ENCODE results near the gene VCP. TPM values are rescaled to one million over a fixed set of nuclear protein-coding genes. Genes with fewer than 3 reads are reported as not detected.

Gene VCP
- total RNA-seq, 1 experiment from 2014 or later = 200 TPM

DNA sequence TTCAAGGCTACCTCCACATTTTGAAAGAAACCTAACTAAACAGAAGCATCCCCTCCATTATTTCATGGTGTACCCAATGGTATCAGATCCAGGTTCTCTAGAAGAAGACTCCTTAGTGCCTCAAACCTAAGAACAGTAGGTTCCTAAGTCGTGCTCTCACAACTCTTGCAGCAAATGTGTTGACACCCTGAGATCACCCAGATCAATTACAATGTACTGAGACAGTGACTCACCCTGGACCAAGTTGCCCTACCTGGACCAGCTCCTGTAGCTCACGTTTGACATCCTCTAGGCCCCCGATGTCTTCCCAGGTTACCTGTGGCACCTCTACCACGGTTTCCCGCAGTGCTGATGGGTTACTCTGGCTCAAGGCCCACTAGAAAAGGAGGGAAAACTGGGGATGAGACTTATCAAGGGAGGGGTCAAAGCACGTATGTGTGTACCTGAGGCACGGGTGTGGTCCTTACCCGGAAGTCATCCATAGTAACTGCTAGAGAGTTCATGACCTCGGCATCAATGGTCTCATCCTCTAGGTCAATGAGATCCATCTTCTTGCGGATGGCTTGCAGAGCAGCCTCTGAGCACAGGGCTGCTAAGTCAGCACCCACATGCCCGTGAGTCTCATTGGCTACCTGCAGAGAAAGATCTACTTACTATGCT, 11.7 kb downstream of the VCP start:
- Histone ChIP-seq H3K4me1 (replicated peaks; ENCODE audit: insufficient read depth) (no peaks in the 10 kb centered on the region), H3K4me3 (no peak overlapping the region), H3K4me2 (no peak overlapping the region), H3K9me2 (ENCODE audit: insufficient read depth) (no peaks in the 10 kb centered on the region), H3F3A (ENCODE audit: insufficient read depth, low read depth) (peaks cover 15% of the 10 kb centered on the region; the same call in 1 of the 2 replicates), H3K79me2 (ENCODE audit: low read depth) (peaks cover 4% of the 10 kb centered on the region; the same call in 1 of the 2 replicates), H2AFZ (no peak overlapping the region), H3K36me3 (ENCODE audit: low read depth) (peaks cover 36% of the 10 kb centered on the region), H3K27me3 (ENCODE audit: insufficient read depth, low read depth) (no peaks in the 10 kb centered on the region), H3K9me3 (ENCODE audit: insufficient read depth, low read depth) (no peaks in the 10 kb centered on the region), H4K20me1 (ENCODE audit: insufficient read depth) (peaks cover 14% of the 10 kb centered on the region), H3K27ac (no peak overlapping the region)
- TF ChIP-seq, protein P1, sequence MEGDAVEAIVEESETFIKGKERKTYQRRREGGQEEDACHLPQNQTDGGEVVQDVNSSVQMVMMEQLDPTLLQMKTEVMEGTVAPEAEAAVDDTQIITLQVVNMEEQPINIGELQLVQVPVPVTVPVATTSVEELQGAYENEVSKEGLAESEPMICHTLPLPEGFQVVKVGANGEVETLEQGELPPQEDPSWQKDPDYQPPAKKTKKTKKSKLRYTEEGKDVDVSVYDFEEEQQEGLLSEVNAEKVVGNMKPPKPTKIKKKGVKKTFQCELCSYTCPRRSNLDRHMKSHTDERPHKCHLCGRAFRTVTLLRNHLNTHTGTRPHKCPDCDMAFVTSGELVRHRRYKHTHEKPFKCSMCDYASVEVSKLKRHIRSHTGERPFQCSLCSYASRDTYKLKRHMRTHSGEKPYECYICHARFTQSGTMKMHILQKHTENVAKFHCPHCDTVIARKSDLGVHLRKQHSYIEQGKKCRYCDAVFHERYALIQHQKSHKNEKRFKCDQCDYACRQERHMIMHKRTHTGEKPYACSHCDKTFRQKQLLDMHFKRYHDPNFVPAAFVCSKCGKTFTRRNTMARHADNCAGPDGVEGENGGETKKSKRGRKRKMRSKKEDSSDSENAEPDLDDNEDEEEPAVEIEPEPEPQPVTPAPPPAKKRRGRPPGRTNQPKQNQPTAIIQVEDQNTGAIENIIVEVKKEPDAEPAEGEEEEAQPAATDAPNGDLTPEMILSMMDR (conservative IDR thresholded peaks at IDR 0.05) = no peak
- no peak for TF ChIP-seq EZH2 (IDR thresholded peaks at IDR 0.05; ENCODE audit: low read depth)
- ChIA-PET POLR2A (ENCODE audit: unreplicated experiment) (no interaction called here), CTCF (no interaction called here)
- BruUV-seq (replicated peaks) = no TSS peak
- no peak for DNase-seq
- intact Hi-C loops (cut with micrococcal nuclease; ENCODE audit: unreplicated experiment) = no loop called here

DNA sequence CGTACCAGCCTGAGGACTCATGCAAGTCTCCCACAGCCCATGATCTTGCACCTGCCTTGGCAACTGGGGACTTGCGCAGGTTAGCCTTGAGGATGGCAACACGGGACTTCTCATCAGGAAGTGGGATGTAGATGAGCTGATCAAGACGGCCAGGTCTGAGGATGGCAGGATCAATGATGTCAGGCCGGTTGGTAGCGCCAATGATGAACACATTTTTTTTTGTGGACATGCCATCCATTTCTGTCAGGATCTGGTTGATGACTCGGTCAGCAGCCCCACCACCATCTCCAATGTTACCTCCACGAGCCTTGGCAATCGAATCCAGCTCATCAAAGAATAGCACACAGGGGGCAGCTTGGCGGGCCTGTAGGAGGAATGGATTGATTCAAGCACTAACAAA, 13.0 kb downstream of the VCP start:
- intact Hi-C loops (cut with micrococcal nuclease; ENCODE audit: unreplicated experiment) = no loop called here
- H3K4me3 ChIP-seq = no peak overlapping the region
- ChIA-PET POLR2A (ENCODE audit: unreplicated experiment) (no interaction called here), CTCF (no interaction called here)
- no peaks in the 10 kb centered on the region for H3K9me2 ChIP-seq (ENCODE audit: insufficient read depth)
- H3K4me2 ChIP-seq = no peak overlapping the region
- peaks cover 9% of the 10 kb centered on the region for H4K20me1 ChIP-seq (ENCODE audit: insufficient read depth)
- H3K9me3 ChIP-seq (ENCODE audit: insufficient read depth, low read depth) = no peaks in the 10 kb centered on the region
- H3K27me3 ChIP-seq (ENCODE audit: insufficient read depth, low read depth) = no peaks in the 10 kb centered on the region
- H3K36me3 ChIP-seq (ENCODE audit: low read depth) = peaks cover 25% of the 10 kb centered on the region
- H2AFZ ChIP-seq = no peak overlapping the region
- BruUV-seq (replicated peaks) = no TSS peak
- no peaks in the 10 kb centered on the region for H3K4me1 ChIP-seq (replicated peaks; ENCODE audit: insufficient read depth)
- H3K79me2 ChIP-seq (ENCODE audit: low read depth) = no peaks in the 10 kb centered on the region
- no peak overlapping the region for H3K27ac ChIP-seq
- TF ChIP-seq, protein P1 (conservative IDR thresholded peaks at IDR 0.05) = no peak
- TF ChIP-seq EZH2 (IDR thresholded peaks at IDR 0.05; ENCODE audit: low read depth) = no peak
- DNase-seq = no peak
- H3F3A ChIP-seq (ENCODE audit: insufficient read depth, low read depth) = peaks cover 23% of the 10 kb centered on the region; the same call in 1 of the 2 replicates

DNA sequence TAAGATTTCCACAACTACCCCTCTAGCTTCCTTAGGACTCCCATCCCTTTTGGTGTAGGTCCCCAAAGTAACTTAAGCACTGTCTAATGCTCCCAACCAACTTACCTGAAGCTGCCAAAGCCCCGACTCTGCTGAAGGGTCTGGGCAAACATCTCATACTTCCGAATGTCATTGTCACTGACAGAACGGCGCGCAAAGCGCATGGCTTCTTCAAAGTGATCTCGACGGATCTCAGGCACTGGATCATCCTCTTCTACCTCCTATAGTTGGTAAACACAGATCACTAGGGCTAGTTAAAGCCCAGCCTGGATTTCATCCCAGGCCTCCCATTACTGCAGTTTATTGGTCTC, 15.2 kb downstream of the VCP start:
- no peak overlapping the region for H2AFZ ChIP-seq
- TF ChIP-seq, protein P1 (conservative IDR thresholded peaks at IDR 0.05) = no peak
- no peak for TF ChIP-seq EZH2 (IDR thresholded peaks at IDR 0.05; ENCODE audit: low read depth)
- POLR2A ChIA-PET (ENCODE audit: unreplicated experiment) = no interaction called here
- H3K27ac ChIP-seq = no peak overlapping the region
- intact Hi-C loops (cut with micrococcal nuclease; ENCODE audit: unreplicated experiment) = no loop called here
- H3K9me2 ChIP-seq (ENCODE audit: insufficient read depth) = no peaks in the 10 kb centered on the region
- no peaks in the 10 kb centered on the region for H3K79me2 ChIP-seq (ENCODE audit: low read depth)
- peaks cover 23% of the 10 kb centered on the region; the same call in 1 of the 2 replicates for H3F3A ChIP-seq (ENCODE audit: insufficient read depth, low read depth)
- H3K4me3 ChIP-seq = no peak overlapping the region
- BruUV-seq (replicated peaks) = no TSS peak
- H3K4me1 ChIP-seq (replicated peaks; ENCODE audit: insufficient read depth) = no peaks in the 10 kb centered on the region
- peaks cover 9% of the 10 kb centered on the region for H4K20me1 ChIP-seq (ENCODE audit: insufficient read depth)
- H3K27me3 ChIP-seq (ENCODE audit: insufficient read depth, low read depth) = no peaks in the 10 kb centered on the region
- no peak for DNase-seq
- CTCF ChIA-PET = no interaction called here
- no peak overlapping the region for H3K4me2 ChIP-seq
- H3K9me3 ChIP-seq (ENCODE audit: insufficient read depth, low read depth) = no peaks in the 10 kb centered on the region
- H3K36me3 ChIP-seq (ENCODE audit: low read depth) = peaks cover 12% of the 10 kb centered on the region

All from PC-9 (cell line).